Vagina (tissue), 2 donors: ENCODE data around the gene NIT1.

Experiments
- POLR2AphosphoS5 ChIP-seq, 2 donors: sonication (generic); formaldehyde crosslinking; IDR thresholded peaks; one replicate each; pipeline ENCODE4 v1.9.0; 2017; ENCODE audit warnings: antibody characterized with exemption in 2 of 2, mild to moderate bottlenecking in 2 of 2, low read depth in 1 of 2; ENCODE audit not compliant: insufficient read depth in 1 of 2
- TF ChIP-seq, protein P1 (sequence below), 3 experiments: fragments of 450-650 bp in 2 of 3; fragments of 200-600 bp in 1 of 3; sonication (generic) in 1 of 3; IDR thresholded peaks; one replicate each; pipeline ENCODE4 v1.5.1; 2017 to 2019; ENCODE audit warnings: antibody characterized with exemption in 3 of 3, mild to moderate bottlenecking in 2 of 3, moderate library complexity in 2 of 3

DNA sequence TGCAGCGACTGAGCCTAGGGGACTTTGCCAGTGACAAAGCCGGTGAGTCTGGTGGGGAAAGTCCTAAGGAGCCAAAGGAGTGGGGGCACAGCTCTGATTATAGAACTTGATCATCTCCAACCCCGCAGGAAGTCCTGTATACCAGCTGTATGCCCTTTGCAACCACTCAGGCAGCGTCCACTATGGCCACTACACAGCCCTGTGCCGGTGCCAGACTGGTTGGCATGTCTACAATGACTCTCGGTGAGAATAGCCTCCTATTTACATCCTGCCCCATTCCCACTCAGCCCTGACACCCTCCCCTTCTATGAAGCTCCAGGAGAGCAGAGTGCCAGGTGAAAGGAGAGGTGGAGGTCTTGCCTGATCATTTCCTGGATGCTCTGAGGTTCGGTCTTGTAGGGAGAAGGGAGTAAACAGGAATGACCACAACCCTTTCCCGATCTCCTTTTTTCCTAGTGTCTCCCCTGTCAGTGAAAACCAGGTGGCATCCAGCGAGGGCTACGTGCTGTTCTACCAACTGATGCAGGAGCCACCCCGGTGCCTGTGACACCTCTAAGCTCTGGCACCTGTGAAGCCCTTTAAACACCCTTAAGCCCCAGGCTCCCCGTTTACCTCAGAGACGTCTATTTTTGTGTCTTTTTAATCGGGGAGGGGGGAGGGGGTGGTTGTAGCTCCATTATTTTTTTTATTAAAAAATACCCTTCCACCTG, 47.2 kb downstream of the NIT1 start:
- TF ChIP-seq POLR2AphosphoS5 (IDR thresholded peaks at IDR 0.05; ENCODE audit: insufficient read depth in 1 of 2, low read depth in 1 of 2): no peak
- TF ChIP-seq, protein P1, sequence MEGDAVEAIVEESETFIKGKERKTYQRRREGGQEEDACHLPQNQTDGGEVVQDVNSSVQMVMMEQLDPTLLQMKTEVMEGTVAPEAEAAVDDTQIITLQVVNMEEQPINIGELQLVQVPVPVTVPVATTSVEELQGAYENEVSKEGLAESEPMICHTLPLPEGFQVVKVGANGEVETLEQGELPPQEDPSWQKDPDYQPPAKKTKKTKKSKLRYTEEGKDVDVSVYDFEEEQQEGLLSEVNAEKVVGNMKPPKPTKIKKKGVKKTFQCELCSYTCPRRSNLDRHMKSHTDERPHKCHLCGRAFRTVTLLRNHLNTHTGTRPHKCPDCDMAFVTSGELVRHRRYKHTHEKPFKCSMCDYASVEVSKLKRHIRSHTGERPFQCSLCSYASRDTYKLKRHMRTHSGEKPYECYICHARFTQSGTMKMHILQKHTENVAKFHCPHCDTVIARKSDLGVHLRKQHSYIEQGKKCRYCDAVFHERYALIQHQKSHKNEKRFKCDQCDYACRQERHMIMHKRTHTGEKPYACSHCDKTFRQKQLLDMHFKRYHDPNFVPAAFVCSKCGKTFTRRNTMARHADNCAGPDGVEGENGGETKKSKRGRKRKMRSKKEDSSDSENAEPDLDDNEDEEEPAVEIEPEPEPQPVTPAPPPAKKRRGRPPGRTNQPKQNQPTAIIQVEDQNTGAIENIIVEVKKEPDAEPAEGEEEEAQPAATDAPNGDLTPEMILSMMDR (IDR thresholded peaks at IDR 0.05): no peak
